KBM-7 (cell line): ENCODE data around the gene ARG2.
A peak's percentile ranks its signal among the peaks of the same experiment; 100 is the strongest.

Experiments used
- DNase-seq: peaks from one replicate; pipeline ENCODE4 v3.0.0-alpha.2; 2015
- in situ Hi-C: fragments of 300-500 bp; cut with MboI; formaldehyde crosslinking; loops from 2 replicates; pipeline ENCODE4 v1.14.3; 2020; ENCODE audit warnings: low sequenced_read_pairs, low pct_unique_long_range_greater_than_20kb, mixed read lengths

The ARG2 gene

DNA sequence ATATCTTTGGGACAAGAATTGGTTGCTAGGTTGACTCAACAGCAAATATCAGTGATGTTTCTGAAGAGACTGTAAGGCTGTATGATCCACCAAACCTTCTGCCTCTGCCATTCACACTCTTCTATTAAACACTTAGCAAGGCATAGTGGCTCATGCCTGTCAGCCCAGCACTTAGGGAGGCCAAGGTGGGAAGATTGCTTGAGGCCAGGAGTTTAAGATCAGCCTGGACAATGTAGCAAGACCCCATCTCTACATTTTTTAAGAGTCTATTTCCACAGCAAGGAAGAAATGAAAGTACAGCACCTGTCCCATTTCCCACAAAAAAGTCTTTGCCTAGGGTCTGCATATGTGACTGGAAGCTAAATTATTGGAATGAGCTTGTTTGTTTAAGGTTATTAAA lies 7.8 kb downstream of the ARG2 start:
- no peak for DNase-seq
- in situ Hi-C loops: no loop called here

DNA sequence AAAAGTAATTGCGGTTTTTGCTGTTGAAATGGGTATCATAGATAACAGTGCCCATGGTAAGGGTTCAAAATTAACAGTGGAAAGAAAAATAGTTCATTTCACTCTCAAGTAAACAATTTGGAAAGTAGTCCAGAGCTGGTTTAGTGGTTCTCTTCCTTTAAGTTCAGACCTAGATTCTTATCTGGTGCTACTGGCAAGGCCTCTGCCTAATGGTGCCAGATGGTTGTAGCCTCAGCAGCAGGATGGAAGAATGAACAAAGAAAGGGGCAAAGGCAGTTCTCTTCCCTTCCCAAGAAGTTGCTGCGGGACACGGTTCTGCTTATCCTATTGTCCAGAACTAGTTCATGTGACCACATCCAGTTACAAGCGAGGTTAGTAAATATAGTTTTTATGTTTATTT lies 10.5 kb downstream of the ARG2 start:
- DNase-seq: no peak
- in situ Hi-C loops: no loop called here

DNA sequence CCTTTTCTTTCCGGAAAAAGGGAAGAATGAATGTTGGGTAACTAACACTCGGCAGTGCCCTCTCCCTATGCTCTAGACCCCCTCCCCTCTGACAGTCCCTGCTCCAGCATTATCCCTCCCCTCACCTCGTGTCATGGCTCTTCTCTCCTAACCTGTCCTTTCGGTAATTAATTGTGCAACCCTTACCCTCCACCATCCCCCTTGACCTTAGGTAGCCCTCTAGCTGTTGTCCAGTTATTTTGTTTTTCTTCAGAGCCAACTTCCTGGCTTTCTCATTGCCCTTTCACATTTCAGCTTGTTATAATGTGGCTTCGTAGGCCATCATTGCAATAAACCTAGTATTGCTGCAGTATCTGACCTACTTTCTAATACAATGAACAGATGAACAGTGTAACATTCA lies 11.2 kb downstream of the ARG2 start:
- DNase-seq: no peak
- in situ Hi-C loops: no loop called here

DNA sequence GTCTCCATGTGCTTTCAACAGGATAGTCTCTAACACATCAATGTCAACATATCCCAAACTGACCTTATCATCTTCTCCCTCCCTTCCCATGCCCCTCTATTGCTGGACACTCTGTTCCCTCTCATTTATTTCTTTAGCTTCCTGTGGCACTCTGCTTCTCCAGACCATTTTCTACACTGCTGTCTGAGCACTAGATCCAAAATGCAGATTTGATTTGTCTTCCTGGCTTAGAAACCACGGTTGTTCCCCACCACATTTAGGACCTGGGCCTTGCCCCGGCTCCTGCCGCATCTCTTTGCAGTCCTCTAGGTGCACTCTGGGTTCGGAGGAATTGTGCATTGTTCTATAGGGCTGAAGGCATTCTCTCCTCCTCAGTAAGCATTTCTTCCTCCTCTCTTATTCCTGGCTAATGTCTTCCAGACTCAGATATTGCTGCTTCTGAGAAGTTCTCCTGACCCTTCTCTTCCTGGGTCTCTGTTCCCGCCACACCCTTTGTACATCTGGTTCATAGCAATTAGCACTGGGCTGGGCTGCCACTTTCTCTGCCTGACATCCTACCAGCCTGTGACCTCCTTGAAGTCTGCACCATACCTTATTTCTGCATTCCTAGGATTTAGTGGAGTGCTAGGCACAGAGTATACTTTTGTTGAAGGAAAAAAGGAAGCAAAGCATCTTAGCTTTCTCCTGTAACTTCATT lies 13.9 kb downstream of the ARG2 start:
- DNase-seq: no peak
- in situ Hi-C loops: no loop called here

DNA sequence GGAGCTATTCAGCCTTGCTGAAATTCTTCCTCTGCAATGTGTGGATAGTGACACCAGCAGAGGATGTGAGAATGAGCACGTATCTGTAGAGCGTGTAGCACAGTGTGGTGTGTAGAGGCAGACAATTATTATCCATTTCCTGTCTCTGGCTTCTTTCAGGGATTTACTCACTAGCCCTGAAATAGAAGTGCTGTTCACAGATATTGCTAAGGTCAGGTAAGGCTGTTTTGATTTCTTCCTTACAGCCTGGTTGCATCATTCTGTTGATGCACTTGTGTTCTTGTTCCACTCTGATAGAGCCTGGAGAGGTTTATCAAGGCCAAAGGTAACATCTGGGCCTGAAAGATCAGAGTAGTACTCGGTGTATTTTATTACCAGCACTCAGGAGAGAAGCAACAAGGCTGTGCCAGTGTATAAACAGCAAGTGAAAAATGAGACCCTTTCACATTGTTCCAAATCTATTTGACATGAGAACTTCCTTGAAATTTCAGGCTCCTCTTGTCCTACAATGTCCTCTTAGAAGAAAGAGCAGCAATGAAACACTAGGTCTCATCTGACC lies 16.7 kb downstream of the ARG2 start:
- peak; percentile 13 for DNase-seq
- in situ Hi-C loops: no loop called here

DNA sequence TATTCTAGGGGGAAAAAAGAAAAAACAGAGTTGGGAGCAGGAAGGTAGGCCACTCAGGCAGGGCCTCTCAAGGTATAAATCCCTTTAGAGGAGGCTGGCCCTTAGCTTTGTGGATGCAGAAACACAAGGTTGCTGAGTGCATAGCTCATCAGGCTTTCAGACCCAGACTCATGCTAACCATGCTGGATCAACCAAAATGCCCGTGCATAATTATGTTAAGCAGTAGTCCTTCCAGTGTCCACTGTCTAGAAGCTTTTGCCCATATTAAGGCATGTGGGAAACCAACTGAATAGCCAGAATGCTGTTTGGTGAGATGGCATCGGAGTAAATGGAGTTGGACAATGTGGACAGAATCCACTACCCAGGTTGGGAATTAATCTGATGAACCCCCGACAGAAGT lies 18.9 kb downstream of the ARG2 start:
- DNase-seq: no peak
- in situ Hi-C loops: no loop called here

DNA sequence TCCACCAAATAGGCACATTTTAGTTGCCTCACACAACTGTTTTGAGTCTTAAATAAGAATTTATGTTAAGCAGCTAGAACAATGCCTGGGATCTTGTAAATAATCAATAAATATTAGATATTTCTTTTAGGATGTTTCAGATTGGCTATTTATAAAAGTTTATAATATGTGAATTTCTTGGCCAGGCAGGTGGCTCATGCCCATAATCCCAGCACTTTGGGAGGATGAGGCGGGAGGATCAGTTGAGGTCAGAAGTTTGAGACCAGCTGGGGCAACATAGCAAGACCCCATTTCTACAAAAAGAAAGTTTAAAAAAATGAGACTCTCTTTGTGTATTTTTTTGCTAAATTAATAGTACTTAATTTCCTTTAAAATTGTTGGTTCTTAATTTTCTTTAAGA lies 21.8 kb downstream of the ARG2 start:
- in situ Hi-C loops: no loop called here
- DNase-seq: no peak

DNA sequence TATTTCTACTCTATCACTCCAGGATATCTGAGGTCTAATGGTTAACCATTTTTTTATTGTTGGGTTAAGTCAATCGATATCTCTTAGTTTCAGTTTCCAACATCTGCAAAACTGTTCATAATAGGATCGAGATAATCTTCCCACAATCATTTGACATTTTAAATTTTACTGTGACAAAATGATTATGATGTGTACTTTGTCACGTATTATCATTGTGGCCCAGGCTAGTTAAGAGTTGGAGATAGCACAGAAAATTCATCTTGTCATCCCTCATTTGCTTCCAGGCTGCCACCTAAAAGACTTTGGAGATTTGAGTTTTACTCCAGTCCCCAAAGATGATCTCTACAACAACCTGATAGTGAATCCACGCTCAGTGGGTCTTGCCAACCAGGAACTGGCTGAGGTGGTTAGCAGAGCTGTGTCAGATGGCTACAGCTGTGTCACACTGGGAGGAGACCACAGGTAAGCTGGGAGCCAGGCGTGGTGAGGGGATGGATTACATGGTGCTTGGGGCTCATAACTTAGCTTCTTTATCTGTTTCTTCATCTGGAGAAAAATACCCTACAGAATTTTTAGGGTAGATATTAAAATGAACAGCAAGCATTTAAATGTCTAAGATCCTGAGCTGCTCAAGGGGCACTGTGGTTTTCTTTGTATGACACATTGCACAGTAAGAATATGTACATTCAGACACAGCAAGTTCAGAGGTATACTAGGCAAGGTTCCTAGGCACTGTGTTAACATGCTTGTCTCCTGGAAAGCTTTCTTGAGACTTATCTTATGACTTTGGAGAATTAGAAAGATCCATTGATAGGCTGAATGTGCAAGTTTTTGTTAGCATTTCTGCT lies 22.4 kb downstream of the ARG2 start:
- in situ Hi-C loops: no loop called here
- no peak for DNase-seq

DNA sequence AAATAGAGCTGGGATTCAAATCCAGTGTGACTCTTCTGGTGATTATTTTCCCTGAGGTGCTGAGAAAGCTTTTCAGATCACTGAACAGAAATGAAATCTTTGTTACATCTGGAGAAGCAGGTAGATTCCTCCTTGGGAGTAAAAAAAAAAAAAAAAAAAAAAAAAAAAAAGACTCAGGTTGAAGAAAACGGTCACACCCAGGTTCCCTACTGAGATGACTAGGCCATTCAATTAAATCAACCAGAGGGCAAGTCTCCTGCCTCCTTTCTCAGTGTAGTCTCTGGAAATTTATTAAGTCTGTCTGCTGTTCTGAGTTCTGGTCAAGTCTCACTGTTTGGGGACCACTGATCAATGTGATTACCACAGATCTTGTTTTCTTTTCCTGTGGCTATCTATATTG lies 24.0 kb downstream of the ARG2 start:
- DNase-seq: no peak
- in situ Hi-C loops: no loop called here

DNA sequence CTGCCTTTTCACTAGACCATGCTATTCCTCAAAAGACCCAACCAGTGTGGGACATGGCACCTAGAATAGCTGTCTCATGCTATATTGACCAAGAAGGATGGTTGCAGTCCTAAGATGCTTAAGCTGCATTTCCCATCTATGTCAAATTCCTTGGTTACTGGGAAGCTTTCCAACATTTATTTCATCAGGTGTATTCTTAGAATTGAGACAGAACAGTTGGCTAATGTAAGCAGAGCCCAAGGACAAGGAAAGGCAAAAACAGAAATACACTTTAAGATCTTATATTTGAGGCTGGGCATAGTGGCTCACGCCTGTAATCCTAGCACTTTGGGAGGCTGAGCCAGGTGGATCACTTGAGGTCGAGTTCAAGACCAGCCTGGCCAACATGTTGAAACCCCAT lies 24.7 kb downstream of the ARG2 start:
- in situ Hi-C loops: no loop called here
- no peak for DNase-seq

DNA sequence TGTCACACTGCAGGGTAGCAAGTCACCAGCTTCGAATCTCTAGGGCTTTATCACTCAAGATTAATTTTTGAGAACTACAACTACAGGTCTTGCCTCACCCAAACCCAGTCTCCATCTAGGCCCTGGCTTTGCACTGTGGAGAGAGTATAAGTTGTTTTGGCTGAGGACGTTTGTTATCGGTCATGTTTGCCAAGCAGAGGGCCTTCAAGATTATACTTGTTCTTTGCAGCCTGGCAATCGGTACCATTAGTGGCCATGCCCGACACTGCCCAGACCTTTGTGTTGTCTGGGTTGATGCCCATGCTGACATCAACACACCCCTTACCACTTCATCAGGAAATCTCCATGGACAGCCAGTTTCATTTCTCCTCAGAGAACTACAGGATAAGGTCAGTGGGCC lies 25.7 kb downstream of the ARG2 start:
- DNase-seq: no peak
- in situ Hi-C loops: no loop called here

DNA sequence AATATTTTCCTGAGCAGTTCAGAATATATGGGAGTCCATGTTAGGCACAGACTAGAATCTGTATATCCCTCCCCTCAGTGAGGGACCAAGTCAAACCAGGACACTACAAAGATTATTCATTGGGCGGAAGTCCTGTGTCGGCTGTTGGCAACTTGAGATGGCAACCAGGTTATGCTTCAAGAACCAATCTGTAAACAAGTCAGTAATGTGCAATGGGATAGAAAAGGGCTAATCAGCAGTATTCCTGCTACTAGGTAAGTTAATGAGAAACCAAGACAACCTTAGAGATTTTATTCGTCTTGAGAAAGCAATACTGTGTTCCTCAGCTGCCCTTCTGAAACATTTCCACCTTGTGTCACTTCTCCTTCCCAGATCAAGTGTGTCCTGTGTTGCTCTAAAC lies 26.4 kb downstream of the ARG2 start:
- in situ Hi-C loops: no loop called here

DNA sequence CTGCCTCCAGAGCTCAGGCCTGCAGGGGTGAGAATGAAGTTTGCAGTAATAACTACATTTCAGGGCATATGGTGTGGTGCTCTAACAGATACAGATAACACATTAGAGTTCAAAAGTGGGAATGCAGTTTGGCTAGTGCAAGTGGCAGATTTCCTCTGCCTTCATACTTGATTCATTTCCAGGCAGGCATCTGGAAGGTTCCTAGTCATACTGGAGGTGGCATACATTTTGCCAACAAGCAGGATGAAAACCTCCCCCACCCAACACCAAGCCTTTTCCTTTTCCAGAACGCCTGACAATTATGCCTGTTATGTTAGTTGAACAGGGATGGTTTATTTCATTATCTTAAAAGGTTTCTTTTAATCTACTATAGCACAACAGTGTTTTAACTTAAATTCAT lies 30.4 kb downstream of the ARG2 start:
- in situ Hi-C loops: no loop called here
- no peak for DNase-seq

More for the DNA sequence above, 26.4 kb downstream of the ARG2 start:
- DNase-seq: no peak

DNA sequence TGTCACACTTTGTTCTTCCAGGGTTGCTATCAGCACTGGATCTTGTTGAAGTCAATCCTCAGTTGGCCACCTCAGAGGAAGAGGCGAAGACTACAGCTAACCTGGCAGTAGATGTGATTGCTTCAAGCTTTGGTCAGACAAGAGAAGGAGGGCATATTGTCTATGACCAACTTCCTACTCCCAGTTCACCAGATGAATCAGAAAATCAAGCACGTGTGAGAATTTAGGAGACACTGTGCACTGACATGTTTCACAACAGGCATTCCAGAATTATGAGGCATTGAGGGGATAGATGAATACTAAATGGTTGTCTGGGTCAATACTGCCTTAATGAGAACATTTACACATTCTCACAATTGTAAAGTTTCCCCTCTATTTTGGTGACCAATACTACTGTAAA lies 31.0 kb downstream of the ARG2 start:
- no peak for DNase-seq

DNA sequence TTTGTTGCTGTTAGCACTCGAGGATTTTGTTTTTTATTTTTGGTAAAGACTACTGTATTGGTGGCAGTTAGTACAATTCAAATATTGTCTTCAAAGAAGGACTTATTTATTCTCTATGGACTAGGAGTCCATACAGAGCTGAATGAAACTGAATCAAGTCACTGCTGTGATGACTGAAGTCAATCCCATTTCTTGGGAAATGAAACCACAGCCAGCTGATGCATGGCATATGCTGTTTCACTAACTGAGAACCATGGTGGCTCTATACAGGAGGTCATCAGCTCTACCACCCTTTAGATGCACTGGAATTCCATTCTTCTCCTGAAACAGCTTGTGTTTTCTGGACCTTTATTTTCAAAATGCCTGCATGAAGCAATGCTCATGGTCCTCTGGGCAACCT lies 32.5 kb downstream of the ARG2 start:
- in situ Hi-C loops: no loop called here
- no peak for DNase-seq

More for the DNA sequence above, 31.0 kb downstream of the ARG2 start:
- in situ Hi-C loops: no loop called here

DNA sequence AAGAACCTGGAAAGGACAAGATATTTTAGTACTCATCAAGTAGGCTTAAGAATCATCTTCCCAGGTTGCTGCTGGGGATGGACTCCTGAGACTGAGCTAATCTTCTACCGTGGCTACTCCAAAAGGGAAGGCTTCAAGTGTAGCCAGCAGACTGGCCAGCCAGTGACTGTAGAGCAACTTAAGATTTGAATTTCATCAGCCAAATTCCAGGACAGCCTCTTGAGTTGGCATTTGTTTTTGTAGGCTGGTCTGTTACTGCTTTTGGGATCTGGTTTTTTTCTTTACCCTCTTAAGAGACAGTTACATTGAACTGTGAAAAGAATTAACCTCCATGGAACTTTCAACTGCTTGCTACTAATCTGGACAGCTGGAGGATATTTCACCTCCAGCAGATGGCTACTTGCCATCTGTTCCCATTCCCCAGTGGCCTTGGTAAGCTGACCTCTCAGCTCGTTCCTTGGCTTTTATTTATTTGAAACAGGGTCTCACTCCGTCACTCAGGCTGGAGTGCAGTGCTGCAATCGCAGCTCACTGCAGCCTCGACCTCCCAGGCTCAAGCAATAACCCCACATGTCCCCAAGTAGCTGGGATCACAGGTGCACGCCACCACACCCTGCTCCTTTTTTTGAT lies 34.0 kb downstream of the ARG2 start:
- DNase-seq: no peak
- in situ Hi-C loops: no loop called here

DNA sequence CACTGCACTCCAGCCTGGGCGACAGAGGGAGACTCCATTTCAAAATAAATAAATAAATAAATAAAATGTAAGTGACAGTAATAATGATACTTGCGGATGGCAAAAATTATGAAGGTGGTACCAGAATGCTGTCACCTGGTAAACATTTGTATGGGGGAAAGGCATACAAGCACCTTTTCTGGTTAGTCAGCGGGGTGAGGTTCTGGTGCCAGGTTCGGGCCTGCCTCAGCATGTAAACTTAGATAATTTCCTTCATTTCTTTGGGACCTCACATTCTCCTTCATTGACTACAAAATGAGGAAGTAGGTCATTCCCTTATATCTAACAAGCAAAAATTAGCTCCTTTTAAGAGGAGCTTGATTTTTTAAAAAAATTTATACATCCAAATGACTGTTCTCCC lies 43.9 kb downstream of the ARG2 start:
- peak; percentile 24 for DNase-seq
- in situ Hi-C loops: no loop called here

DNA sequence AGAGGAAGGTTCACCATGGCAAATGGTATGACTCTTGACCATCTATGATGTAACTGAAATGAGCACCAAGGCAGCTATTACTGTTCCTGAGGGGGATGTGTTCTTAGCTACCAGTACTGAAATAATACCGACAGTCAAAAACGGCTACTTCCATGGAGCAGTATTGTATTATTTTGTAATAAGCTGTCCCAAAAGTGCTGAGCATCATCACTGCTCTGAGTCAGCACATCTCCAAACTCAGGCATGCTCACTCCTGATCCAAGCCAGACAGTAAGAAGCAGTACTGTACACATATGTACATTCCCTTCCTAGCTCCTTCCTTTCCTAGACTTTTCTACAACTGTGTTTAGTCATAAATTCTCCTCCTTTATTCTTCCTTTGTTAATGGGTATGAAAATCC lies 46.1 kb downstream of the ARG2 start:
- no peak for DNase-seq
- in situ Hi-C loops: no loop called here

DNA sequence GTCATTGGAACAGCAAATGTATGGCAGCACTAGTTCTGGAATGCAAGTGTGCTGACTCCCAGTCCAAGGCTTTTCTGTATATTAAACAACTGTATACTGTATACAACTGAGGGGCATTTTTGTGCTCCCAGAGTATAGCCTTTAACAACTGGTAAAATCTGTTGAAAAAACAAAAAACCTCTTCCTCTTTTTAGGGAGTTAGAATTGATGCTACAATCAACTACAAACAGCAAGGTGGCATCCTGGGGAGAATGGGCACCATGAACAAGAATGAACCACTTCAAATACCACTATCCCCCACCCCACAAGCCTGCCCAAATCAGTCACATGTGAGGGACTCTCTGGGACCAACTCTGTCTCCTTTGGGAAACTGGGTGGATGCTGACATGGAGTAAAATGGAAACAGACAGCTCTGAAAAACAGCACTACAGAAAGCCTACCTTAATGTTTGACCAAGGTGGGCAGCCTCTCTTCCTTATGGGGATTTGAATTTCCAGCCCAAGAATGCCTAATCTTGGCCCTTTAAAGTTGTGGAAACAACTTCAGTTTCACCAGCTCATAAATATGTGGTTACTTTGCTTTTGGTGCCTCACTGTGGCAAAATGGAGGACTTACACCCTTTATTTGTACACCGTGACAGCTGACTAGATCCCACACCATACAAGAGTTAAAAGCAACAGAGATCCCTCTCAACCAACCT lies 47.2 kb downstream of the ARG2 start:
- in situ Hi-C loops: no loop called here
- DNase-seq: peak; percentile 74

DNA sequence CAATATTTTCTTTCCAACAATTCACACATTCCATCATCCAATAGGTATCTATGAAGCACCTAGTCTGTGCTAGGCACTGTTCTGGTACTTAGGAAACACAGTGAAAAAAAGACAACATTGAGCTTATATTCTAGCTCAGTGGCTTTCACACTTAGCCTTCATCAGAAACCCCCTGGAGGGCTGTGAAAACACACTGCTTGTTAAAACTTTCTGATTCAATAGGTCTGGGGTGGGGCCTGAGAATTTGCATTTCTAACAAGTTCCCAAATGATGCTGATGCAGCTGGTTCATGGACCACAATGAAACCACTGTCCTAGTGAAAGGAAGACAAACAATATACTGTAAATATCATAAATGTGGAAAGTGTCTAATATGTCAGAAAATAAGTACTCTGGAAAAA lies 48.8 kb downstream of the ARG2 start:
- no peak for DNase-seq
- in situ Hi-C loops: no loop called here
